Thyroid gland (tissue), 4 donors: Measurements from ENCODE around the gene DHRS12.

Source experiments
- CTCF ChIP-seq, 6 experiments: fragments of 200-600 bp in 3 of 6; fragments of 450-650 bp in 3 of 6; sonication (generic) in 3 of 6; IDR thresholded peaks; one replicate each; pipeline ENCODE4 v1.5.1; 2016 to 2019; ENCODE audit warnings: antibody characterized with exemption in 6 of 6, mild to moderate bottlenecking in 2 of 6, inconsistent platforms in 1 of 6, moderate library complexity in 1 of 6
- POLR2A ChIP-seq, 2 donors: fragments of 450-650 bp; IDR thresholded peaks; one replicate each; pipeline ENCODE4 v1.6.1; 2017; ENCODE audit warnings: antibody characterized with exemption in 2 of 2, mild to moderate bottlenecking in 2 of 2, moderate library complexity in 1 of 2

GRCh38 chr13:51826606-51827005 is 22.6 kb upstream of the DHRS12 start:
- TF ChIP-seq CTCF (IDR thresholded peaks at IDR 0.05) (no peak), POLR2A (IDR thresholded peaks at IDR 0.05) (no peak)
